ENCODE measurements around the gene ZC3H12A. TPM values are rescaled to one million over a fixed set of nuclear protein-coding genes. Genes with fewer than 3 reads are reported as not detected.

The ZC3H12A gene
- total RNA-seq, 1 experiment from 2014 or later, result 6.7 TPM

GRCh38 chr1:37458551-37458950 lies 15.8 kb upstream of the ZC3H12A start:
- H3K9me3 ChIP-seq (ENCODE audit: control insufficient read depth, low read depth, low read length), result no peaks in the 10 kb centered on the region
- no peak overlapping the region for H3K14ac ChIP-seq (ENCODE audit: insufficient read depth, low read length)
- Mint-ChIP-seq H3K4me1 (peaks cover 3 to 15% of the 10 kb centered on the region in 2 experiments), H3K36me3 (ENCODE audit: insufficient read depth in 1 of 3, low read depth in 3 of 3) (no peaks in the 10 kb centered on the region), H3K27ac (no peak overlapping the region), H3K4me3 (no peak overlapping the region), H3K27me3 (ENCODE audit: low read depth) (no peaks in the 10 kb centered on the region), H3K9me3 (no peaks in the 10 kb centered on the region; a peak in 1 of 5 replicates)
- H2BK120ac ChIP-seq (ENCODE audit: low read depth, low read length, poor library complexity, severe bottlenecking), result no peak overlapping the region
- no CpG with 5 or more reads among the region's 3 CpGs for WGBS (ENCODE audit: extremely low coverage, insufficient read length, low lambda C conversion rate)
- H2BK15ac ChIP-seq (ENCODE audit: low read depth, low read length), result no peak overlapping the region
- H3K18ac ChIP-seq (ENCODE audit: insufficient read length, low read depth, low read length), result no peak overlapping the region
- peak; percentile 40; the same call in 2 of the 3 replicates for TF ChIP-seq CTCF (conservative IDR thresholded peaks at IDR 0.05)
- no peaks in the 10 kb centered on the region for H3K79me2 ChIP-seq (ENCODE audit: insufficient read depth, low read length)
- H3K4ac ChIP-seq (ENCODE audit: low read depth, low read length), result no peak overlapping the region
- H3K27ac ChIP-seq (ENCODE audit: insufficient read length, low read depth, low read length), result no peak overlapping the region
- H3K27me3 ChIP-seq (ENCODE audit: insufficient read depth, low read length), result no peaks in the 10 kb centered on the region
- H2BK20ac ChIP-seq (ENCODE audit: low read depth, low read length, poor library complexity, severe bottlenecking), result no peak overlapping the region
- no peak overlapping the region for H4K8ac ChIP-seq (replicated peaks; ENCODE audit: insufficient read length, low read depth, low read length)
- DNase-seq, result no peak
- no peak overlapping the region for H3K23ac ChIP-seq (ENCODE audit: insufficient read length, low read depth, low read length)
- no peaks in the 10 kb centered on the region for H3K4me1 ChIP-seq (ENCODE audit: insufficient read depth, low read length)
- no peak overlapping the region for H4K5ac ChIP-seq (ENCODE audit: insufficient read length, low read depth, low read length)
- no peak overlapping the region for H3K4me2 ChIP-seq (ENCODE audit: insufficient read depth, insufficient read length, low read length)
- no peaks in the 10 kb centered on the region for H4K20me1 ChIP-seq (ENCODE audit: control insufficient read depth, insufficient read depth, insufficient read length)
- no peaks in the 10 kb centered on the region for H3K79me1 ChIP-seq (ENCODE audit: insufficient read depth, low read depth, low read length, poor library complexity, severe bottlenecking)
- H4K91ac ChIP-seq (ENCODE audit: insufficient read length, low read depth, low read length), result no peak overlapping the region
- no peak overlapping the region for H3K56ac ChIP-seq (ENCODE audit: insufficient read length, low read depth, low read length)
- H3K23me2 ChIP-seq (ENCODE audit: insufficient read length, low read depth, low read length, poor library complexity, severe bottlenecking), result no peaks in the 10 kb centered on the region
- no peak overlapping the region for H2AK5ac ChIP-seq (ENCODE audit: insufficient read length, low read length)
- H2BK12ac ChIP-seq (ENCODE audit: insufficient read length, low read depth, low read length), result no peak overlapping the region
- H3K9ac ChIP-seq (ENCODE audit: extremely low read depth, insufficient read length, low read length), result no peak overlapping the region
- H2BK5ac ChIP-seq (ENCODE audit: insufficient read length, low read length), result no peak overlapping the region
- no peak overlapping the region for H2AFZ ChIP-seq (ENCODE audit: low read length)
- no peak overlapping the region for H3T11ph ChIP-seq (ENCODE audit: low read length)

Data from H9 (cell line).